Pulmonary artery endothelial cell (primary cell): ENCODE results near the gene REC114. TPM values are rescaled to one million over a fixed set of nuclear protein-coding genes. Genes with fewer than 3 reads are reported as not detected.
"Not testable (repeated sequence)": the region's sequence is repeated elsewhere in the genome, so short reads cannot be mapped to it uniquely, and the experiment has no call there.

ENCODE experiments used
- DNase-seq: peaks from one replicate; pipeline ENCODE4 v3.0.0-alpha.2; 2011; ENCODE audit warnings: low read depth, low spot score
- total RNA-seq: library from RNA; depleted of rRNA; stranded (reverse); fragments of >200 nt; gene quantifications from 2 replicates; pipeline ENCODE4 v1.2.3, GENCODE V29; 2014

Gene REC114
- total RNA-seq = not detected in 2 replicates

GRCh38 chr15:73442968-73443367, at the start of gene REC114:
REC114 (plus strand) TSS chr15:73443164; CDS start chr15:73443186, 22 bp downstream.
- no peak for DNase-seq

GRCh38 chr15:73393336-73393735, 49.6 kb upstream of the REC114 start:
- no peak for DNase-seq

GRCh38 chr15:73394782-73395181, 48.2 kb upstream of the REC114 start:
- no peak for DNase-seq

- DNase-seq = no peak
These were observed 47.3 kb upstream of the REC114 start for GRCh38 chr15:73395671-73396070.

- no peak for DNase-seq
These were observed 45.5 kb upstream of the REC114 start for GRCh38 chr15:73397461-73397860.

GRCh38 chr15:73398861-73399260, 44.1 kb upstream of the REC114 start:
- no peak for DNase-seq

GRCh38 chr15:73400222-73400621, 42.7 kb upstream of the REC114 start:
- DNase-seq = not testable (repeated sequence)

- DNase-seq = no peak
These were observed 39.8 kb upstream of the REC114 start for GRCh38 chr15:73403171-73403570.

- no peak for DNase-seq
These were observed 28.1 kb upstream of the REC114 start for GRCh38 chr15:73414876-73415275.

- DNase-seq = no peak
These were observed 18.5 kb upstream of the REC114 start for GRCh38 chr15:73424506-73424905.

GRCh38 chr15:73425510-73425909, 17.5 kb upstream of the REC114 start:
- no peak for DNase-seq

- no peak for DNase-seq
These were observed 16.5 kb upstream of the REC114 start for GRCh38 chr15:73426323-73426994.

- DNase-seq = not testable (repeated sequence)
These were observed 11.6 kb upstream of the REC114 start for GRCh38 chr15:73431329-73431728.

- no peak for DNase-seq
These were observed 9.1 kb upstream of the REC114 start for GRCh38 chr15:73433873-73434272.

GRCh38 chr15:73436613-73437012, 6.4 kb upstream of the REC114 start:
- DNase-seq = no peak

GRCh38 chr15:73437543-73438109, 5.3 kb upstream of the REC114 start:
- DNase-seq = no peak

GRCh38 chr15:73438651-73439050, 4.3 kb upstream of the REC114 start:
- DNase-seq = no peak

GRCh38 chr15:73440571-73440970, 2.4 kb upstream of the REC114 start:
- no peak for DNase-seq

GRCh38 chr15:73442421-73442820, 543 bp upstream of the REC114 start:
- no peak for DNase-seq

GRCh38 chr15:73447471-73447870, 4.5 kb downstream of the REC114 start:
- not testable (repeated sequence) for DNase-seq

- DNase-seq = not testable (repeated sequence)
These were observed 5.3 kb downstream of the REC114 start for GRCh38 chr15:73448158-73448758.

- not testable (repeated sequence) for DNase-seq
These were observed 7.0 kb downstream of the REC114 start for GRCh38 chr15:73449980-73450379.

- DNase-seq = no peak
These were observed 11.1 kb downstream of the REC114 start for GRCh38 chr15:73454096-73454495.
